ENCODE measurements around the gene CASKIN1. TPM values are rescaled to one million over a fixed set of nuclear protein-coding genes. Genes with fewer than 3 reads are reported as not detected.
A peak's percentile ranks its signal among the peaks of the same experiment; 100 is the strongest.

CASKIN1 gene
- polyA plus RNA-seq, 2 of the 4 experiments (the other 2 are of a cell fraction): 0.27 to 0.87 TPM

GRCh38 chr16:2228161-2228824 lies 31.9 kb upstream of the CASKIN1 start:
- ATAC-seq (no peak), FAIRE-seq (no peak), DNase-seq (ENCODE audit: low read depth in 1 of 2, low spot score in 1 of 2) (no peak)
- WGBS (ENCODE audit: missing lambda C conversion rate): 93% methylated on average over 12 of the region's 25 CpGs
- Histone ChIP-seq H3K27ac (no peak overlapping the region), H3K4me2 (no peak overlapping the region), H3K4me3 (no peak overlapping the region), H3K4me1 (peaks cover 25% of the 10 kb centered on the region), H3K9me3 (no peaks in the 10 kb centered on the region)
- CTCF ChIA-PET: interaction anchor here (3.8 kb wide), 1 partner anchor 23 kb away, joined by 20 read pairs; the partner anchor contains the start of gene ECI1
- POLR2A ChIA-PET: no interaction called here
- no peak for TF ChIP-seq MAX (IDR thresholded peaks at IDR 0.05)
- no peak for TF ChIP-seq ZFP36 (IDR thresholded peaks at IDR 0.05; ENCODE audit: borderline replicate concordance, partially characterized antibody)
- no peak for TF ChIP-seq REST (IDR thresholded peaks at IDR 0.05)
- TF ChIP-seq MAFK (IDR thresholded peaks at IDR 0.05; ENCODE audit: partially characterized antibody): no peak
- no peak for TF ChIP-seq POLR2A (IDR thresholded peaks at IDR 0.05; ENCODE audit: low read length)
- TF ChIP-seq E2F6 (IDR thresholded peaks at IDR 0.05; ENCODE audit: borderline replicate concordance, low read depth): no peak
- TF ChIP-seq EHF (CRISPR knock-in tag; IDR thresholded peaks at IDR 0.05): no peak
- TF ChIP-seq CBX2 (IDR thresholded peaks at IDR 0.05; ENCODE audit: borderline replicate concordance, low read depth): no peak
- no peak for TF ChIP-seq SMC3 (IDR thresholded peaks at IDR 0.05)
- no peak for TF ChIP-seq RNF2 (IDR thresholded peaks at IDR 0.05; ENCODE audit: borderline replicate concordance, low read depth)
- TF ChIP-seq BHLHE40 (IDR thresholded peaks at IDR 0.05; ENCODE audit: low read depth, low read length): no peak
- TF ChIP-seq CHD4 (IDR thresholded peaks at IDR 0.05; ENCODE audit: borderline replicate concordance): no peak
- no peak for TF ChIP-seq BCL3 (IDR thresholded peaks at IDR 0.05)

DNA sequence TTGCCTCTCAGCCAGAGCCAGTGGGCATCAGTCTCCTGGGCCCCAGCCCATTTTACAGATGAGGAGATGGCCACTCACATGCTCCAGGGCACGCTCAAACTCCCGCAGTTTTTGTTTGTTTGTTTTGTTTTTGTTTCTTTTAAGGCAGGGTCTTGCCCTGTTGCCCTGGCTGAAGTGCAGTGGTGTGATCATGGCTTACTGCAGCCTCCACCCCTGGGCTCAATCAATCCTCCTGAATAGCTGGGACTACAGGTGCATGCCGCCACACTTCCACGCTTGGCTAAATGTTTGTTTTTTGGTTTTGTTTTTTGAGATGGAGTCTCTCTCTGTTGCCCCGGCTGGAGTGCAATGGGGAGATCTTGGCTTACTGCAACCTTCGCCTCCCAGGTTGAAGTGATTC lies 30.5 kb upstream of the CASKIN1 start:
- FAIRE-seq (no peak), DNase-seq (ENCODE audit: low read depth in 1 of 2, low spot score in 1 of 2) (no peak), ATAC-seq (no peak)
- H3K27ac ChIP-seq: peak overlapping the region in 1 of 2 experiments; percentile 32; a peak in 1 of 6 replicates
- WGBS (ENCODE audit: missing lambda C conversion rate): 87% methylated on average over 6 of the region's 6 CpGs
- POLR2A ChIA-PET: interaction anchor here (0.5 to 1.1 kb wide), 2 partner anchors 31 to 71 kb away, joined by 3 to 5 read pairs; partner anchors contain the start of gene TRAF7
- no peak overlapping the region for H3K4me3 ChIP-seq
- TF ChIP-seq POLR2A (IDR thresholded peaks at IDR 0.05; ENCODE audit: low read length) (no peak), FOSL2 (IDR thresholded peaks at IDR 0.05) (no peak), FOSL2 (CRISPR knock-in tag; IDR thresholded peaks at IDR 0.05) (no peak), POLR2AphosphoS2 (conservative IDR thresholded peaks at IDR 0.05; ENCODE audit: low read length) (no peak), MAX (IDR thresholded peaks at IDR 0.05) (no peak), HDAC2 (IDR thresholded peaks at IDR 0.05) (no peak), SREBF2 (IDR thresholded peaks at IDR 0.05) (no peak), CBX2 (IDR thresholded peaks at IDR 0.05; ENCODE audit: borderline replicate concordance, low read depth) (no peak), RFX5 (IDR thresholded peaks at IDR 0.05) (no peak)
- peak overlapping the region; percentile 50; the same call in 2 of the 3 replicates for H3K4me2 ChIP-seq
- CTCF ChIA-PET: interaction anchor here (0.7 to 3.8 kb wide), 6 partner anchors 15 to 274 kb away, joined by 3 to 20 read pairs (median 4); partner anchors contain the start of gene ECI1
- H3K9me3 ChIP-seq: no peaks in the 10 kb centered on the region
- peaks cover 25% of the 10 kb centered on the region for H3K4me1 ChIP-seq
